CD4-positive, alpha-beta memory T cell (primary cell): ENCODE measurements around the gene ADAM23. TPM values are rescaled to one million over a fixed set of nuclear protein-coding genes. Genes with fewer than 3 reads are reported as not detected.
A peak's percentile ranks its signal among the peaks of the same experiment; 100 is the strongest.

Source experiments
- CTCF ChIA-PET: fragments of 350-600 bp; sonication (Branson Sonifier 250); formaldehyde crosslinking; loops from one replicate; lab custom pipeline; 2021; ENCODE audit warnings: inconsistent platforms; ENCODE audit not compliant: partially characterized antibody; lab: Charles Lee
- POLR2A ChIA-PET: fragments of 350-600 bp; sonication (Branson Sonifier 250); formaldehyde crosslinking; loops from one replicate; lab custom pipeline; 2021; ENCODE audit not compliant: partially characterized antibody; lab: Charles Lee
- DNase-seq, 5 donors: peaks; one replicate each; pipeline versions ENCODE4 v3.0.0 to v3.0.0-alpha.2; 2020 to 2022; ENCODE audit warnings: mixed read lengths in 1 of 5
- H3K27ac ChIP-seq: one replicate; pipeline ENCODE4 v1.7.0; 2013; ENCODE audit warnings: low read depth, low read length
- H3K27me3 ChIP-seq: 2 replicates; pipeline ENCODE4 v1.7.0; 2013; ENCODE audit warnings: mild to moderate bottlenecking, low read length, moderate library complexity; ENCODE audit not compliant: insufficient read depth
- H3K36me3 ChIP-seq: 2 replicates; pipeline ENCODE4 v1.7.0; 2013; ENCODE audit warnings: mild to moderate bottlenecking, low read length, moderate library complexity; ENCODE audit not compliant: insufficient read depth
- H3K4me1 ChIP-seq: 2 replicates; pipeline ENCODE4 v1.7.0; 2013; ENCODE audit warnings: mild to moderate bottlenecking, low read length, moderate library complexity; ENCODE audit not compliant: insufficient read depth
- H3K4me3 ChIP-seq, 2 donors: one replicate each; pipeline ENCODE4 v1.7.0; 2013; ENCODE audit warnings: low read length in 2 of 2, mild to moderate bottlenecking in 1 of 2
- H3K9me3 ChIP-seq, 2 donors: one replicate each; pipeline ENCODE4 v1.7.0; 2013; ENCODE audit warnings: low read length in 2 of 2, control low read depth in 1 of 2; ENCODE audit not compliant: control insufficient read depth in 1 of 2
- H3K27ac Mint-ChIP-seq, 7 donors: one replicate each; pipeline ENCODE4 v1.8.0; 2020 to 2021; ENCODE audit warnings: mixed read lengths in 7 of 7, mild to moderate bottlenecking in 6 of 7, inconsistent platforms in 3 of 7, moderate library complexity in 3 of 7
- H3K27me3 Mint-ChIP-seq, 2 donors: one replicate each; pipeline ENCODE4 v1.8.0; 2020 to 2021; ENCODE audit warnings: mixed read lengths in 2 of 2
- H3K36me3 Mint-ChIP-seq, 2 donors: one replicate each; pipeline ENCODE4 v1.8.0; 2020 to 2021; ENCODE audit warnings: mixed read lengths in 2 of 2, inconsistent platforms in 1 of 2, mild to moderate bottlenecking in 1 of 2
- H3K4me1 Mint-ChIP-seq, 4 donors: one replicate each; pipeline ENCODE4 v1.8.0; 2020 to 2021; ENCODE audit warnings: mixed read lengths in 4 of 4, mild to moderate bottlenecking in 1 of 4
- H3K4me3 Mint-ChIP-seq, 8 donors: one replicate each; pipeline ENCODE4 v1.8.0; 2020 to 2021; ENCODE audit warnings: mixed read lengths in 8 of 8, mild to moderate bottlenecking in 7 of 8, moderate library complexity in 6 of 8, inconsistent platforms in 3 of 8
- H3K9me3 Mint-ChIP-seq, 8 donors: one replicate each; pipeline ENCODE4 v1.8.0; 2020 to 2021; ENCODE audit warnings: mixed read lengths in 8 of 8, mild to moderate bottlenecking in 5 of 8, inconsistent platforms in 3 of 8, moderate library complexity in 1 of 8
- intact Hi-C: fragments of 100-400 bp; cut with micrococcal nuclease; formaldehyde crosslinking; loops from one replicate; pipeline ENCODE4 v1.15.1; 2023
- polyA plus RNA-seq, 2 donors: library from polyadenylated mRNA; unstranded; fragments of 300-500 nt; fragmentation: Illumina TruSeq; gene quantifications; one replicate each; pipeline ENCODE4 v1.2.3, GENCODE V29; 2021
- total RNA-seq, 2 experiments: library from RNA; stranded (reverse); gene quantifications; one replicate each; pipeline ENCODE4 v1.2.3, GENCODE V29; 2021

ADAM23 gene
- total and polyA plus RNA-seq, 4 experiments from 2014 or later = 2.9 to 31.3 (median 18.4) TPM

DNA sequence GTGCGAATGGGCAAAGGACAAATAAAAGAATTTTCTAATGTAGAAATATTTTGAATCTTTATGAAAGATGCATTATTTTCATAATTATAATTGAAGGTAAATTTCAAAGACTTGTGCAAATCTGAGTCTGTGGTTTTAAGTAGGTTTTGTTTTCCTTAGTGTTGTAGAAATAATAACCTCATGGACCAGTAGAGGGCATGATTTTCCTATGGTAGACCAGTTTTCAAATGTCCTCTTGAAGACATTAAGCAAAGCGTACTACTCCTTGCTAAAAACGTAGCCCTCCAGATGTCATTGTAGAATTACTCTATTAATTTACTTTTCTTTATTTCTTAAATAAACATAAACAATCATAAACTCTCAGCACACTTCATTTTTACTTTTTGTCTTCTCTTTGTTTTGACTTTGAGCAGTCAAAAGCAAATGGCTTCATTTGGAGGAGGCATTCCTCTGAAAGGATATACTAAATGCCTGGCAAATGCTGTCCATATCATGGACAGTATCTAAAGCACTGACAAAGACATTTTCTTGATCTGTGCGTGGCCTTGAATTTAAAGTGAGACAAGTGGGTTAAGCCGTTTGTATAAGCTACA is 113.1 kb downstream of the ADAM23 start:
- ChIA-PET POLR2A (interaction anchor here (1.4 to 2.0 kb wide), 2 partner anchors 12 to 14 kb away, joined by 5 read pairs; no protein-coding TSS in a partner anchor), CTCF (interaction anchor here (0.7 to 4.6 kb wide), 8 partner anchors 8 to 226 kb away, joined by 3 to 72 read pairs (median 6); no protein-coding TSS in a partner anchor)
- H3K27ac Mint-ChIP-seq = no peak overlapping the region
- intact Hi-C loops = loop anchor here (1.0 to 5.0 kb wide), 7 partner anchors 109 to 1481 kb away; partner anchors contain the start of genes FASTKD2 and MDH1B
- Histone ChIP-seq H3K4me1 (peaks cover 31% of the 10 kb centered on the region), H3K9me3 (no peaks in the 10 kb centered on the region), H3K4me3 (no peak overlapping the region), H3K27ac (no peak overlapping the region), H3K36me3 (no peaks in the 10 kb centered on the region), H3K27me3 (no peaks in the 10 kb centered on the region)
- DNase-seq = peak in 4 of 5 donors; percentile 34 to 39 (median 37)
- H3K4me3 Mint-ChIP-seq = no peak overlapping the region
- H3K4me1 Mint-ChIP-seq = peaks cover 24 to 35% (median 31%) of the 10 kb centered on the region in 4 donors
- H3K9me3 Mint-ChIP-seq = no peaks in the 10 kb centered on the region
- no peaks in the 10 kb centered on the region for H3K36me3 Mint-ChIP-seq
- no peaks in the 10 kb centered on the region for H3K27me3 Mint-ChIP-seq

DNA sequence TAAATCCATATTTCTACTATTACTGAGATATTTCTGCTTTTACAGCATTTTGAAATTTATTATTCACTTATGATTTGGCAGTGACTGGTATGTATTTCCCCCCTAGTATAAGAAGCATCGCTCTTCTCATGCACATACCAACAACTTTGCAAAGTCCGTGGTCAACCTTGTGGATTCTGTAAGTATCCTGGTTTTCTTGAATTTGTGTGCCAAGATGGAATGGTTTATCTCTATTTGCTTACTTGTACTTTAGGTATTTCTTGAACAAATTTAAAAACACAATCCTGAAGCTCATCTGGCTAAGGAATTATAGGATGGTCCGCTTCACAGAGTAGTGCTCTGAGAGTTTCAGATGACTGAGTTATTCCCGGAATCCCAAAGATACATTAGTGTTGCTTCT is 114.0 kb downstream of the ADAM23 start:
- Mint-ChIP-seq H3K27me3 (no peaks in the 10 kb centered on the region), H3K9me3 (no peaks in the 10 kb centered on the region), H3K36me3 (no peaks in the 10 kb centered on the region), H3K4me1 (peaks cover 24 to 35% (median 31%) of the 10 kb centered on the region in 4 donors), H3K27ac (no peak overlapping the region), H3K4me3 (peak overlapping the region in 1 of 8 donors; percentile 26)
- ChIA-PET CTCF (interaction anchor here (0.7 to 4.6 kb wide), 11 partner anchors 9 to 393 kb away, joined by 3 to 72 read pairs (median 7); no protein-coding TSS in a partner anchor), POLR2A (interaction anchor here (1.4 kb wide), 1 partner anchor 14 kb away, joined by 5 read pairs; no protein-coding TSS in a partner anchor)
- H3K27me3 ChIP-seq = no peaks in the 10 kb centered on the region
- H3K4me3 ChIP-seq = no peak overlapping the region
- H3K36me3 ChIP-seq = no peaks in the 10 kb centered on the region
- H3K9me3 ChIP-seq = no peaks in the 10 kb centered on the region
- intact Hi-C loops = loop anchor here (5.0 kb wide), 6 partner anchors 110 to 1480 kb away; partner anchors contain the start of genes FASTKD2 and MDH1B
- DNase-seq = no peak
- H3K4me1 ChIP-seq = peaks cover 31% of the 10 kb centered on the region
- no peak overlapping the region for H3K27ac ChIP-seq

DNA sequence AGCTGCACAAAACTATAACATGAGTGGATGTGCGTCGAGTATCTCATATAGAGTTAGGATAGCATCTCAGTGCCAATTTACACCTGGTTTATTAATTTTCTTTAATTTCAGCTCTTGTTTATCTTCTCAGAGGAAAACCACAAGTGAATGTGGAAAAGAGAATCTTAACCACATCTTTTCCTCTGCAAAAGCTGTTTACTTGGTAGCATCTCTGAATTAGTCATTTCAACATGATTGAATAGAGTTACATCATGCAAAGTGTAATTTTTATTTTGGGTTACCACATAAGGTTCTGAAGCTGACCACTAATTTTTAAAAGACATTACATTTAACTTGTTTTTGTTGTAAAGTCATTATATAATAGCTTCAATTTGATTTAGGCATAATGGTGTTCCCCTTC is 115.2 kb downstream of the ADAM23 start:
- Histone ChIP-seq H3K27me3 (no peaks in the 10 kb centered on the region), H3K4me3 (no peak overlapping the region), H3K9me3 (no peaks in the 10 kb centered on the region), H3K36me3 (no peaks in the 10 kb centered on the region), H3K4me1 (peaks cover 31% of the 10 kb centered on the region), H3K27ac (no peak overlapping the region)
- POLR2A ChIA-PET = interaction anchor here (0.9 to 2.1 kb wide), 10 partner anchors 14 to 971 kb away, joined by 3 to 11 read pairs (median 4); partner anchors contain the start of genes CREB1, EEF1B2 and NDUFS1
- intact Hi-C loops = loop anchor here (1.0 to 5.0 kb wide), 9 partner anchors 28 to 1479 kb away; partner anchors contain the start of genes FASTKD2 and MDH1B
- H3K36me3 Mint-ChIP-seq = no peaks in the 10 kb centered on the region
- peak overlapping the region in 7 of 8 donors; percentile 4 to 65 (median 31) for H3K4me3 Mint-ChIP-seq
- H3K9me3 Mint-ChIP-seq = no peaks in the 10 kb centered on the region
- H3K4me1 Mint-ChIP-seq = peaks cover 24 to 35% (median 31%) of the 10 kb centered on the region in 4 donors
- DNase-seq = peak in 2 of 5 donors; percentile 24 to 25
- CTCF ChIA-PET = interaction anchor here (0.5 to 4.6 kb wide), 26 partner anchors 10 to 397 kb away, joined by 3 to 72 read pairs (median 4); partner anchors contain the start of genes FASTKD2 and MDH1B
- no peaks in the 10 kb centered on the region for H3K27me3 Mint-ChIP-seq
- H3K27ac Mint-ChIP-seq = peak overlapping the region in 4 of 7 donors; percentile 38 to 67 (median 51)

DNA sequence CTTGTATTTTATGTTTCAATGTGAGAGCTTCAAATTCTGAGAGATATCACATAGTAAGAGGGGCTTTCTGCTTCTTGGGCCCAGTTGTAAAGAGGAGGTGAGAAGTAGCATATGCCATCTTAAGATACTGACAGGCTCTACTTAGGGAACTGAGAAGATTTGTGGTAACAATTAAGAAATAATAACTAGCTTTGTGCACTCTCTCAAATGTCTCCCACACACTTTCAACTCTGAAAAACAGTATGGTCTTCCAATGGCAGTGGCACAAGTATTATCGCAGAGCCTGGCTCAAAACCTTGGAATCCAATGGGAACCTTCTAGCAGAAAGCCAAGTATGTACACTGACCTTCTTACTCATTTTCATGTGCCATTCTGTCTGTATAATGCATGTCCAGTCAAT is 118.6 kb downstream of the ADAM23 start:
- intact Hi-C loops = no loop called here
- POLR2A ChIA-PET = no interaction called here
- H3K4me1 Mint-ChIP-seq = peaks cover 19 to 35% (median 28%) of the 10 kb centered on the region in 4 donors
- no peaks in the 10 kb centered on the region for H3K36me3 Mint-ChIP-seq
- Histone ChIP-seq H3K4me3 (no peak overlapping the region), H3K27ac (no peak overlapping the region), H3K27me3 (no peaks in the 10 kb centered on the region), H3K36me3 (no peaks in the 10 kb centered on the region), H3K9me3 (no peaks in the 10 kb centered on the region), H3K4me1 (peaks cover 25% of the 10 kb centered on the region)
- H3K9me3 Mint-ChIP-seq = no peaks in the 10 kb centered on the region
- H3K27me3 Mint-ChIP-seq = peaks cover 0 to 1% of the 10 kb centered on the region in 2 donors
- CTCF ChIA-PET = no interaction called here
- no peak overlapping the region for H3K4me3 Mint-ChIP-seq
- DNase-seq = no peak
- no peak overlapping the region for H3K27ac Mint-ChIP-seq

DNA sequence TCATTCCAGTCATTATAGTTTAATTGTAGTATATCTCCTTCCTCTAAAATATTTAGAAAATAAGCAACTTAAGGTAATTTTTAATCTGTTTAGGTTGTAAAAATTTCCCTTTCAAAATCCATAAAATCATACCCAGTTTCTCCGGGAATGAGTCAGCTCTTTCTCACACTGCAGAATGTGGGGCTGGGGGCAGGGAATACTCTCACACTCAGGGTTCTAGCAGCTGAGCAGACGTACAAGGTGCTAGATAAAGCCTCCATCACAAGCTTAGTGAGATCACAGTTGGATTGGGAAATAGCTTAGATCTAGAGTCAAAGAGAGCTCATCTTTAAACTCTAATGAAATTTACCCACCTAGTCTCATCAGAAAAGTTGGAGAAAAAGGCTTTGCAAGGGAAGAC is 119.0 kb downstream of the ADAM23 start:
- Histone ChIP-seq H3K27ac (no peak overlapping the region), H3K4me1 (peaks cover 23% of the 10 kb centered on the region), H3K4me3 (no peak overlapping the region), H3K9me3 (no peaks in the 10 kb centered on the region), H3K36me3 (no peaks in the 10 kb centered on the region), H3K27me3 (no peaks in the 10 kb centered on the region)
- Mint-ChIP-seq H3K9me3 (no peaks in the 10 kb centered on the region), H3K4me3 (no peak overlapping the region), H3K27me3 (peaks cover 0 to 1% of the 10 kb centered on the region in 2 donors), H3K4me1 (peaks cover 16 to 30% (median 26%) of the 10 kb centered on the region in 4 donors), H3K27ac (no peak overlapping the region), H3K36me3 (no peaks in the 10 kb centered on the region)
- intact Hi-C loops = no loop called here
- no peak for DNase-seq
- ChIA-PET CTCF (no interaction called here), POLR2A (no interaction called here)

DNA sequence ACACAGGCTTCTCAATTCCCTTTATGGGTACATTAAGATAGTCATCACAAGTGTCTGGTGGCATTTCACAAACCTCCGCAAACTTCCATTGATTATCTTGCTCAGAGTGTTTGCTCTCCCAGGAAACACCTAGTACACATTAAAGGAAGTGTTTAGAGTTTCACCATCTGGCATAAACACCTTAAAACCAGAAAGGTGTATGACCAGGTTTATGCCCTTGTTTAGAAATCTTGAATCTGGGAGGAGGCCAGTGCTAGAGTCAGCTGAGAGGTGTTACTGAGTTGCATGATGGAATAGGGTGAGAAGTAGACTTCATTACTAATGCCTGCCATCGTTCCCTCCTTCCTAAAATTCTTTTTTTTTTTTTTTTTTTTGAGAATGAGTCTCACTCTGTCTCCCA is 120.0 kb downstream of the ADAM23 start:
- H3K27me3 ChIP-seq = no peaks in the 10 kb centered on the region
- Mint-ChIP-seq H3K9me3 (no peaks in the 10 kb centered on the region), H3K36me3 (no peaks in the 10 kb centered on the region), H3K27me3 (peaks cover 0 to 1% of the 10 kb centered on the region in 2 donors), H3K27ac (no peak overlapping the region), H3K4me3 (no peak overlapping the region), H3K4me1 (peaks cover 11 to 23% (median 18%) of the 10 kb centered on the region in 4 donors)
- no peaks in the 10 kb centered on the region for H3K36me3 ChIP-seq
- DNase-seq = no peak
- POLR2A ChIA-PET = no interaction called here
- no peak overlapping the region for H3K4me3 ChIP-seq
- peaks cover 13% of the 10 kb centered on the region for H3K4me1 ChIP-seq
- H3K27ac ChIP-seq = no peak overlapping the region
- intact Hi-C loops = no loop called here
- no peaks in the 10 kb centered on the region for H3K9me3 ChIP-seq
- CTCF ChIA-PET = no interaction called here

DNA sequence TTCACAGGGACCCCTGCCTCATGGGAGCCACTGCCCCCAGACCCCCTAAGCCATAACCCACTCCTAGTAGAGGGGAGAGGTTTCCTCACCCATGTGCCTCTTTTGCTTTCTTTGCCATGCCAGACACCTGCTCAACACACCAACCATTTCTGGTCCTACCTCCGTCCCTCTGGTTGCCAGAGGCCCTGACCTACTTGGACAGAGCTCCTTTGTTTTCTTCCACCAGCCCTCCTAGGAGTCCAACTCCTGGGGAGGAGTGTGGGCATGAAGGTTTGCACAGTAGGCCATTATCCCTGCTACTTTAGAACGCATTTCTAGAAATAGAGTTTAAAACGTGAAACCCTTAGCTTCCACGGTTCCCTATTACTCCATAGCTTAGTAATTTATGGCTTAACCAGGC is 122.3 kb downstream of the ADAM23 start:
- Histone ChIP-seq H3K4me1 (no peaks in the 10 kb centered on the region), H3K27ac (no peak overlapping the region), H3K36me3 (no peaks in the 10 kb centered on the region), H3K4me3 (no peak overlapping the region), H3K9me3 (no peaks in the 10 kb centered on the region), H3K27me3 (no peaks in the 10 kb centered on the region)
- peaks cover 0 to 1% of the 10 kb centered on the region in 2 donors for H3K27me3 Mint-ChIP-seq
- no peaks in the 10 kb centered on the region for H3K9me3 Mint-ChIP-seq
- ChIA-PET CTCF (no interaction called here), POLR2A (no interaction called here)
- peak overlapping the region in 1 of 7 donors; percentile 10 for H3K27ac Mint-ChIP-seq
- peaks cover 0 to under 1% (median 0%) of the 10 kb centered on the region in 4 donors for H3K4me1 Mint-ChIP-seq
- H3K36me3 Mint-ChIP-seq = no peaks in the 10 kb centered on the region
- no peak overlapping the region for H3K4me3 Mint-ChIP-seq
- intact Hi-C loops = no loop called here
- no peak for DNase-seq
